ENCODE results near the gene RFX5.

RFX5 gene

DNA sequence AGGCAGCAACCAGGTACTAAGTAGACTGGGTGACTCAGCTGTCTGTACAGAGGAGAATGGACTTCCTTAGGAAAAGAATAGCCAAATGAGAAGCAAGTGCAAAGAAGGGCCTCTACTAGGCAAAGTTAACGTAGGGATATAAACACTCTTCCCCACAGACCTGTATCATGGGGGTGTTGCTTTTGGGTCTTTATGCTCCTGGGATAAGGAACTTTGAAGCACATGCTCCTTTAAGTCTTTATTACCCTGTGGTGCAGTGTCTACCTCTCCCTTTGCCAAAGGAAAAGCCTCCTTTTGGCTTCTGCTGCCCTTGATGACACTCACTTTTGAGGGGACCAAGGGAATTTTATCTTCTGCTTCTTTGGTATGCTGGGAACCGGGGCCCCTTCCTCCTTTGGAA lies 5.0 kb downstream of the RFX5 start:
- no peaks in the 10 kb centered on the region for H3K27me3 Mint-ChIP-seq

DNA sequence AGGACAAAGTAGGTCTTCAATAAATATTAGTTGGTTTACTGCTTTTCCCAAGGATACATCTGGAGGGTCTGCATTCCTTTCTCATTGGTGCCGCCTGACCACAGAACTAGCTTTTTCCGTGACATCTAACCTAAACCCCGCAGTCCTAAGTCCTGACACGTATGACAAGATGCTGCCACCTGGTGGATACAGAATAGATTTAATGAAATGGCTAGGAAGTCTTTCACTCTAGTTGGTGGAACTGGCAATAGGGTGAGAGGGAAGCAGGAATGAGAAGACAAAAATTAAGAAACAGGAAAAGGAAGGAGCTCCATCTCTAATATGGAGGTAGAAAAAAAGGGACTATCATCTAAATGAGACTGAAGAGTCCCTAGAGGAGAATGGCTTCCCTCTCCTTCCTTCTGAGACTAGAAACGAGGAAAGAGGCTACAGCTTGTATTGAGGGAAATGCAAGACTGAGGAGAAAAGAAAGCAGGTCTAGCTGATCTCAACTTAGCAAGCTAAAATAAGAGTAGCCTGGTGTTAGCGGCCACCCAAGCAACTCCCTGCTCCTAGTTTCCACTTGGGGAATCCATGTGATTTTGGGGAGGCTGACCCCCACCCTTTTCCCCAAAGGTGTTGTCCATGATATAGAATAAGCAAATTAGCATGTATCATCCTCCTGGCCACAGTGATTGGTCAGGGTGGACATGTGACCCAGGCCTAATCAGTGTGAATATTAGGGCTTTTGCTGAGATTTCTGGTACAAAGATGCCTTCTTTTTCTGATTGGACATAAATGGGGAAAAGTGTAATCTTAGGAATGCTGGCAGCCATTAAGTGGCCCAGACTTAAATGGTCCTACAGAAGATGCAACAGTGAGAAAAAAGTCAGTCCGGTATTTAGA lies 5.9 kb downstream of the RFX5 start:
- H3K4me1 Mint-ChIP-seq (ENCODE audit: low read depth) = peaks cover 34% of the 10 kb centered on the region
- no peaks in the 10 kb centered on the region for H3K9me3 Mint-ChIP-seq (ENCODE audit: low read depth)
- peak overlapping the region; percentile 0 for H3K4me3 Mint-ChIP-seq
- no peaks in the 10 kb centered on the region for H3K27me3 Mint-ChIP-seq
- H3K27ac Mint-ChIP-seq = peak overlapping the region; percentile 0
- H3K36me3 Mint-ChIP-seq = peaks cover 2% of the 10 kb centered on the region

More for the DNA sequence above, 5.0 kb downstream of the RFX5 start:
- Mint-ChIP-seq H3K4me1 (ENCODE audit: low read depth) (peaks cover 42% of the 10 kb centered on the region), H3K36me3 (peaks cover 2% of the 10 kb centered on the region), H3K27ac (peak overlapping the region; percentile 22), H3K9me3 (ENCODE audit: low read depth) (no peaks in the 10 kb centered on the region), H3K4me3 (no peak overlapping the region)

DNA sequence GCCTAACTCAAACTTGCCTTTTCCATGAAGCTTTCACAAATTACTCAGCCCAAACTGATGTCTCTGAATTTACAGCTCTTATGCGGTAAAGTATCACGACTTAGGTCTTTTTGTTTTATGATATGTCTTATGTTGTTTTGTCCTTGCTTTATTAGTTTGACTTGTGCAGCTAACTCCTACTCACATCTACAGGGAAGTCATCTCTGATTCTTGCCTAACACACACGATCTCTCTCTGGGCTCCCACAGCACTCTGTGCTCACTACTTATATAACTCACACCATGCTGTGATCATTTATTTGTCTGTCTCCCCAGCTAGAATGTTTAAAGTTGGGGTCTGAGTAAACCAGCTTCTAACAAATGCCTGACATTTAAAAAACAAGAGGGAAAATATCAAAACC lies 10.5 kb downstream of the RFX5 start:
- Mint-ChIP-seq H3K36me3 (no peaks in the 10 kb centered on the region), H3K9me3 (ENCODE audit: low read depth) (no peaks in the 10 kb centered on the region), H3K4me3 (no peak overlapping the region), H3K27ac (peak overlapping the region; percentile 8), H3K27me3 (no peaks in the 10 kb centered on the region), H3K4me1 (ENCODE audit: low read depth) (peaks cover 10% of the 10 kb centered on the region)

DNA sequence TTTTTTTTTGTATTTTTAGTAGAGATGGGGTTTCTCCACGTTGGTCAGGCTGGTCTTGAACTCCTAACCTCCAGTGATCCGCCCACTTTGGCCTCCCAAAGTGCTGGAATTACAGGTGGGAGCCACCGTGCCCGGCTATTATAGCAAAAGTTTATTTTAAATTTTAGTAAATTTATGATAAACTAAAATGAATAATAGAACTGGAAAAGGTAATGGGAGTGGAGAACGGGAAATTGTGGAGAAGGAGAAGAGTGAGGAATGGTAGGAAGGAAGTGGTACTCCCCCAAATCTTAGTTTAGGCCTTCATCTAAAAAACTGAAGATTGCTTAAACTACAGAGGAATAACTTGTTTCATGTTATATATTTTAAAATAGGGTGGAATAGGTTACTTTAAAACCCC lies 12.2 kb downstream of the RFX5 start:
- Mint-ChIP-seq H3K27me3 (no peaks in the 10 kb centered on the region), H3K27ac (no peak overlapping the region), H3K4me3 (no peak overlapping the region), H3K9me3 (ENCODE audit: low read depth) (no peaks in the 10 kb centered on the region), H3K4me1 (ENCODE audit: low read depth) (peaks cover 3% of the 10 kb centered on the region), H3K36me3 (no peaks in the 10 kb centered on the region)

DNA sequence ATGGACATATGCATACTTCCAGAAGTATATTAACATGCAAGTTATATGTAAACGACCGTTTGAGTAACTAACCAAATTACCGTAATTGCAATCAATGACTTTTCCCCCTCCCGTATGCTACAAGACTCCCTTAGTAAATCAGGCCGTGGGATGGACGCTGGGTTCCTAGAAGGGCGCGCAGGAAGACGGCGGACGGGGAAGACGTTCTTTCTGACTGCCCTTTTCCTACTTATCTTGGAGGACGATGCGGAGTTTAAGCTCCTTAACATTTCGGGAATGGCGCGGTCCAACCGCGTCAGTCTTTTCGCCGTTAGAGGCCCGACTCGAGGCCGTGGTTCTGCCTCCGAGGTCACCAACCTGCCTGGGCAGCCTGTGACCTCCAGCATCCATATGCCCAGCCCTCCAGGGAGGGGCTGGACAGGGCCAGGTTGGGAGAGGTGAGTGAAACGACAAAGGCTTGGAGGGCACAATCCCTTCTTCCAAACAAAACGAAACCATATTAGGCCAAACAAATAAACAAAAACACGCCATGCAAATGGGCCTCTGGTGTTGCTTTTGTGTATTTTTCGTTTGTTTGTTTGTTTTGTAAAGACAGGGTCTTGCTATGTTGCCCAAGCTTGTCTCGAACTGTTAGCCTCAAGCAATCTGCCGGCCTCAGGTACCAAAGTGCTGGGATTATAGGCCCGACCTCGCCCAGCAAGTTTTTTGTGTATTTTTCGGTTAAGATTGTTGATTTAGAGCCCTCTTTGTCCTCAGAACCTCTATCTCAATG lies 19.0 kb downstream of the RFX5 start:
- H3K9me3 Mint-ChIP-seq (ENCODE audit: low read depth) = no peaks in the 10 kb centered on the region
- H3K4me3 Mint-ChIP-seq = peak overlapping the region; percentile 99
- H3K27ac Mint-ChIP-seq = peak overlapping the region; percentile 98
- H3K27me3 Mint-ChIP-seq = no peaks in the 10 kb centered on the region
- H3K4me1 Mint-ChIP-seq (ENCODE audit: low read depth) = peaks cover 33% of the 10 kb centered on the region
- H3K36me3 Mint-ChIP-seq = peaks cover 2% of the 10 kb centered on the region

DNA sequence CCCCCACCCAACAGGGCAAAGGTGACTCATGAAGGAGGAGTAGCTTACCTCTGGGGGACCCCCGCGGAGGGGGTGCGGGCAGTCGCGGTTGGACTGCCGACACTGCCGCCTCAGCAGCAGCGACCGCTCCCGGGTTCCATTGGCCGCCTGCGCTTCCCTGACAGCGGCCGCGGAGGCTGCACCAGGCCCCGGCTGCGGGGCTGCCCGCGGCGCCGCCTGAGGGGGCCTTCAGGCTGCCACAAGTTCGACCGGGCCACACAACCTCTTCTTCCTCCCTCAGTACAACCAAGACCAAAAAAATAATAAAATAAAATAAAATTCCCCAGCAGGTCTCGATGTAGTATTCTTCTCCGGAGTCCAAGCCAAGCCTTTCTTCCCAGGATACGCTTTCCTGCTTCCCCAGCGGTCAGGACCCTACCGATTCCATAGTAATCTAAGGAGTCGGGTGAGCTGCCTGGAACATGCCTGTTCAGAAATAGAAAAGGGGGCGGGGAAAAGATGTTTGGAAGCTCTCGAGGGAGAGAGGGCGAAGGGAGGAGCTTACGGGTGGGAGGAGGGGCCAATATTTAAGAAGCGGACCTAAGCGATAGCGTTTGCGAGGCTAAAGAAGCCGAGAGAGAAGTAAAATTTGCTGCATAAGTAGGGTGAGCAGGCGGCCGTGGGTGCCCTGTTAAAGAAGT lies 19.7 kb downstream of the RFX5 start, which contains the start of gene PI4KB:
TSS of gene PI4KB (minus strand) at position 194 of the 680 bp plus-strand sequence. CDS start 10,935 bp downstream, outside the sequence.
- no peaks in the 10 kb centered on the region for H3K27me3 Mint-ChIP-seq
- H3K36me3 Mint-ChIP-seq = peaks cover 2% of the 10 kb centered on the region
- peak within 1 kb of the TSS; percentile 99 for H3K4me3 Mint-ChIP-seq
- H3K9me3 Mint-ChIP-seq (ENCODE audit: low read depth) = no peaks in the 10 kb centered on the region
- H3K4me1 Mint-ChIP-seq (ENCODE audit: low read depth) = peaks cover 37% of the 10 kb centered on the region
- peak within 1 kb of the TSS; percentile 98 for H3K27ac Mint-ChIP-seq

DNA sequence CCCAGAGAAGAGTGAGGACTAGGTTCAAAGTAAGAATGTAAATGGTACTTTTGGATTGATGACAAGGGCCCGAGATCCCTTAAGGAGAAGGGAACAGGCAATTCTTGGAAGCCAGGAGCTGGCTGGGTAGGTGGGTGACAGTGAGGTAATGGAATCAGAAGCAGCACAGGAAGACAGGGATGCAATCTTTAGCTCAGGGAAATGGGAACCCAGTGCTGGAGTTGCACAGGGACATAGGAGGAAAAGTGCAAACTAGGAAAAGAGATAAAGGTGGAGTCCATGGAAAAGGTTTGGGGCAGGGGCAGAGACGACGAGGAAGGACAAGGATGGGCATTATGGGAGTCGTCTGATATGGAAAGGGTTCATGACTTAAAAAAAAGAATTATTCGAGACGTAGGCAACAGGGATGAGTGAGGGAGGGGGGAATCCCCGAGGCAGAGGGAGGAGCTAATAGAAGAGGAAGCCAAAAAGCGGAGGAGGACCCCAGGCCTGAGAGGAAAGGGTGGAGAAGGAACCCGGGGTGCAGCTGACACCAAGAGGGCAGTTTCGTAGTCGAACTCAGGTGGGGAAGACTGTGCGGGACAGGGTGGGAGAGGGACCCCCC lies 20.3 kb downstream of the RFX5 start:
- peaks cover 2% of the 10 kb centered on the region for H3K36me3 Mint-ChIP-seq
- H3K9me3 Mint-ChIP-seq (ENCODE audit: low read depth) = no peaks in the 10 kb centered on the region
- peaks cover 43% of the 10 kb centered on the region for H3K4me1 Mint-ChIP-seq (ENCODE audit: low read depth)
- H3K27ac Mint-ChIP-seq = peak overlapping the region; percentile 95
- H3K27me3 Mint-ChIP-seq = no peaks in the 10 kb centered on the region
- peak overlapping the region; percentile 99 for H3K4me3 Mint-ChIP-seq

DNA sequence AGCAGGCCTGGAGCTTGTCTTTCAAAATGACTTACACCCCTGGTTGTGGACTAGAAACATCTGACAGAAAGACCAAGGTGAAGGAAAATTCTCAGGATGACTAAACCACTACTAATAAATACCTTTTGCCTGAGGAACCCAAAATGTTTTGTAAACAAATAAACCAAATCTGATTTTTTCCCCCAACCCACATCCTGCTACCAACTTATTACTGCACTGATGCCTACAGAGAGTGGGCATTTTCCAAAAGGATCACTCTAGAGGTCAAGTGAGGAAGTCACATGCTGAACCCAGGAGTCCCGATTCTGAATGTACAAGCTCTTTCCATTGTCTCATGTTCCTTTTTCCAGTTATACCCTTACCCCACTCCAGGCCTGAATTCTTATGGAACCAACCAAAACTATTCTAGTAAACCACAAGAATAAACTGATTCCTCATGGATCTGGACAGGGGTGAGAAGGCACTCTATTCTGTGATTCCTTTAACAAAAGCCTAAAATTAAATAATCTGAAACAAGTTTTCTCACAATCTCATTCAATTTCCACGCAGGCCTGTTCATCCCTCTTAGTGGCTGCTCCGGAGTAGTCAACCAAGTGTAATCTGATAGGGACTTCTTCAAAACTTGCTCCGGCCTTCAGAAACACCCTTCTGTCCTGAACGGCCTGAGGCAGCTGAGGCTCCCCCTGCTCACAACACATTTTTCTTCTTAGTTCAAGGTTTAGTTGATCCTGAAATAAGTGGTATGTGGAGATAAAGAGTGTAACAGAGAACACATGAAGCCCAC lies 21.2 kb downstream of the RFX5 start:
- Mint-ChIP-seq H3K27ac (peak overlapping the region; percentile 95), H3K9me3 (ENCODE audit: low read depth) (no peaks in the 10 kb centered on the region), H3K27me3 (no peaks in the 10 kb centered on the region), H3K4me1 (ENCODE audit: low read depth) (peaks cover 44% of the 10 kb centered on the region), H3K36me3 (peaks cover 2% of the 10 kb centered on the region), H3K4me3 (peak overlapping the region; percentile 99)

DNA sequence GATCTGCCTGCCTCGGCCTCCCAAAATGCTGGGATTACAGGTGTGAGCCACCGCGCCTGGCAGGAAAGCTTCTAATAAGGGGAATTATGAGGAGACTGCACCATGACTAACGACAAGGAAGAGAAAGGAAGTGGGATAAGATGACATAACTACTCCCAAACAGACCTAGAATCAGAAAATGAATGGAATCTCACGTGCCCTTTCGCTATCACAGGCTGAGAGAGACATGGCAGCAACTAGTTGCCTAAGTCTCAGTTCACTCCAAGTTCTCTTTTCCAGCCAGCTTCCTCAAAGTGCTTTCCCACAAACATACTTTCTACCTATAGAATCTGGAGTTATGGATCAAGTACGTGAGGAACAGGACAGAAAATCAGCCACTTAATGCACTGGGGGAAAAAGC lies 21.8 kb downstream of the RFX5 start:
- Mint-ChIP-seq H3K27ac (peak overlapping the region; percentile 95), H3K4me3 (peak overlapping the region; percentile 99), H3K9me3 (ENCODE audit: low read depth) (no peaks in the 10 kb centered on the region), H3K27me3 (no peaks in the 10 kb centered on the region), H3K4me1 (ENCODE audit: low read depth) (peaks cover 49% of the 10 kb centered on the region), H3K36me3 (peaks cover 2% of the 10 kb centered on the region)

DNA sequence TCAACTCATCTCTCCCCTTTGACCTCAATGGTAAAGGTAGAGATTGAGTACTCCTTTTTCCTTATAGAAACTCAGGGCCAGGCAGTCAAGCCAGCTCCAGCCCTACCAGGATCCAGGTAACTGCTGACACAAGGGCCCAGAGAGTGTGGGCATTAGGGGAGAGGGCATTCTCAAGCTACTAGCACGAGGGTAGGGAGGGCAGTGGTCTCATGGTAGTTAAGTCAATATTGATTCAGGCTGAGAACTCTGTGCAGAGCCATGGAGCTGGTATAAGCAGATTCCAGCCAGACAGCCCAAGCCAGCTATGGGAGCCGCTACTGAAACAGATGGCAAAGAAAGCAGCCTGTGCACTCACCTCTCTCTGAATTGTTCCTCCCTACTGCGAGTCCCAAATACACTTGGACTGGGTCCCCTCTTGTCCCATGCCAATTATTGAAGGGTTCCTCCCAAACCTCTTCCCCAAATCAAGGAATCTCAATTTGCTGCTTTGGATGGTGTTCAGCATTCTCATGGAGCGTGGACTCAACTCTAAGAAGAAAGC lies 22.6 kb downstream of the RFX5 start:
- peaks cover 52% of the 10 kb centered on the region for H3K4me1 Mint-ChIP-seq (ENCODE audit: low read depth)
- peaks cover 3% of the 10 kb centered on the region for H3K36me3 Mint-ChIP-seq
- peak overlapping the region; percentile 42 for H3K4me3 Mint-ChIP-seq
- H3K9me3 Mint-ChIP-seq (ENCODE audit: low read depth) = no peaks in the 10 kb centered on the region
- H3K27me3 Mint-ChIP-seq = no peaks in the 10 kb centered on the region
- no peak overlapping the region for H3K27ac Mint-ChIP-seq

DNA sequence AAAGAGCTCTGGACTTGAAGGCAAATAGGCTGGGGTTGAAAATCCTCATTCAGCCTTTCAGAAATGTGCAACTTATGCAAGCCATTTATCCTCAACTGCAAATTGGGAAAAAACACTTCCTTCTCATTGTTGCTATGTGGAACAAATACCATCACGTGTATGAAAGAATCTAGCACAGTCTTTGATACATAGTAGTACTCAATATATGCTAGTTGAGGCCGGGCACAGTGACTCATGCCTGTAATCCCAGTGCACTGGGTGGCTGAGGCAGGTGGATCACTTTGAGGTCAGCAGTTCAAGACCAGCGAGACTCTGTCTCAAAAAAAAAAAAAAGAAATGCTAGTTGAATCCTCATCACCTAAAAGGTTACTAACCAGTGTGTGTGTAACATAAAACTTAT lies 28.1 kb downstream of the RFX5 start:
- H3K4me3 Mint-ChIP-seq = no peak overlapping the region
- H3K36me3 Mint-ChIP-seq = peaks cover 12% of the 10 kb centered on the region
- H3K9me3 Mint-ChIP-seq (ENCODE audit: low read depth) = no peaks in the 10 kb centered on the region
- H3K4me1 Mint-ChIP-seq (ENCODE audit: low read depth) = peaks cover 38% of the 10 kb centered on the region
- H3K27ac Mint-ChIP-seq = no peak overlapping the region
- no peaks in the 10 kb centered on the region for H3K27me3 Mint-ChIP-seq

DNA sequence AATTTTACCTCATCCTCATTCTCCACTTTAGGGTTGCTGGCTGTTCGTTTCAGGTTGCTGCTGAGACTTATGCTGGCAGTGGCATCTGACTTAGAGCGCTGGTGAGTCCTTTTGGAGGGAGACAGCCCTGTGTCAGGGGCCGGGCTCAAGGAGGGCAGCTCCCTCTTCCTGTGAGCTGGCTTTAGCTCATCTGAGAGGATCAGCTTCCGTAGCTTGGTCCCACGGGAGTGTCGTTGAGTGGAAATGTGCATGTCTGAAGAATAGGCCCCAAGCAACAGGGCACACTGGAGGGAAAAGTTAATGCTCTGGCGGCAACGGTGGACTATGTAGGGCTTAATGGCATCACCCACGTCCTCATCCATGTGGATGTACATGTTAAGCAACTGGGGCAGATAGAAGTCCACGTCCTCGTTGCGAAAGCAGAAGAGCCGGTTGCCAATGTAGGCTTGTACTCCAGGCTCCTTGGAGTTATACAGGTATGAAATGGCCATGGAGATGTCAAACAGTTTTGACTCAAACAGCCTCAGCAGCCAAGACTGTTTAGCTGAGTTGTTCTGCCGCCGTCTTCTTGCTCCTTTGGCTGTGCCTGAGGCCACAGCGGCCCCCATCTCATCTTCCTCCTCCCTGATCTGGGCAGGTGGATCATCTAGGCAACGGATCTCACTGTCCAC lies 31.4 kb downstream of the RFX5 start:
- Mint-ChIP-seq H3K4me3 (no peak overlapping the region), H3K4me1 (ENCODE audit: low read depth) (peaks cover 55% of the 10 kb centered on the region), H3K36me3 (peaks cover 14% of the 10 kb centered on the region), H3K27me3 (no peaks in the 10 kb centered on the region), H3K27ac (no peak overlapping the region), H3K9me3 (ENCODE audit: low read depth) (no peaks in the 10 kb centered on the region)

DNA sequence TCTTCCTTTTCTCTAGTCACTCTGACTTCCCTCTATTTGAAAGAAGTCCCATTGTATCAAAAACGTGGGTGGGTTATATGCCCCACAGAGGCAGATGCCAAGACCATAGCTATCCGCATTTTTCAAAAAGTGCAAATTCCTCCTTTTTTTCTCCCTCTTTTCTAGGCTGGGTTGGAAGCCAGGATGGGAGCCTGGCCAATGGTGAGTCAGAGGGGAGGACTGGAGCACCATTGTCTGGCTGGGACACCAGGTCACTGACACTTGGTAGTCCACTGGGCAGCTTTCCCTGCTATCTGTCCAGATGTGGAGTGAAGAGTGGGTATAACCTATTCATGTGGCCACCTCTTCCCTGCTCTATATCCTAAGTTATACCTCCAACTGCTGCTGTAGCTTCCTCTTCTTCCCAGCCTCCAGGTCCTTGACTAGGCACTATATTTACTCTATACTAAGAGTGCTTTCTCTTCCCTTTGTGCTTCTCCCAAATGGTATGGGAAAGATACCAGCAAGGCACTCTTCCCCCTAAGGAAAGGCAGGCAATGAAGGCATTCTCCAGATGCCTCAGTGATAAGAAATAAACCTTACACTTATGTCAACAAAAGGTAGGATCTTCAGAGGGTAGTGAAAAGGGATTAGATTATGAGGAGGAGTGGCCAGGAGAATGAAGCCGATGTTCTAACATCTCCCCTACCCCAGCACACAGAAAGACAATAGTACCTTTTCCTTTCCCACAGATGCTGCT lies 32.7 kb downstream of the RFX5 start:
- H3K36me3 Mint-ChIP-seq = peaks cover 11% of the 10 kb centered on the region
- H3K27ac Mint-ChIP-seq = peak overlapping the region; percentile 99
- H3K27me3 Mint-ChIP-seq = no peaks in the 10 kb centered on the region
- H3K4me3 Mint-ChIP-seq = no peak overlapping the region
- peaks cover 48% of the 10 kb centered on the region for H3K4me1 Mint-ChIP-seq (ENCODE audit: low read depth)
- H3K9me3 Mint-ChIP-seq (ENCODE audit: low read depth) = no peaks in the 10 kb centered on the region
